Stromal cell of bone marrow (primary cell): Measurements from ENCODE around the gene NOL4L.

Experiments
- DNase-seq: peaks from one replicate; pipeline ENCODE4 v3.0.0-alpha.2; 2012; ENCODE audit warnings: low read depth

NOL4L gene, protein sequence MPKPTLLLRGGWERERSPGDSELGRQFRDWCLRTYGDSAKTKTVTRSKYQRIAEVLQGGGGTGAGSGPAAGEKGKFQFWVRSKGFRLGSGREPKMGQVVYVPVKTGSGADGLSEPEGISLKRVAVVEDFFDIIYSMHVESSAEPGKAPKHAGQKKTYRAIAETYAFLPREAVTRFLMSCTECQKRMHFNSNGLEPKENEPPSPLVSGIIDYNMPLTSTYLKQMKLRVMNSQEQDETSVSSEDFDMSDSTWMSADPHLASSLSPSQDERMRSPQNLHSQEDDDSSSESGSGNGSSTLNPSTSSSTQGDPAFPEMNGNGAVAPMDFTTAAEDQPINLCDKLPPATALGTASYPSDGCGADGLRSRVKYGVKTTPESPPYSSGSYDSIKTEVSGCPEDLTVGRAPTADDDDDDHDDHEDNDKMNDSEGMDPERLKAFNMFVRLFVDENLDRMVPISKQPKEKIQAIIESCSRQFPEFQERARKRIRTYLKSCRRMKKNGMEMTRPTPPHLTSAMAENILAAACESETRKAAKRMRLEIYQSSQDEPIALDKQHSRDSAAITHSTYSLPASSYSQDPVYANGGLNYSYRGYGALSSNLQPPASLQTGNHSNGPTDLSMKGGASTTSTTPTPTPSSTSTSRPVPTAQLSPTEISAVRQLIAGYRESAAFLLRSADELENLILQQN

DNA sequence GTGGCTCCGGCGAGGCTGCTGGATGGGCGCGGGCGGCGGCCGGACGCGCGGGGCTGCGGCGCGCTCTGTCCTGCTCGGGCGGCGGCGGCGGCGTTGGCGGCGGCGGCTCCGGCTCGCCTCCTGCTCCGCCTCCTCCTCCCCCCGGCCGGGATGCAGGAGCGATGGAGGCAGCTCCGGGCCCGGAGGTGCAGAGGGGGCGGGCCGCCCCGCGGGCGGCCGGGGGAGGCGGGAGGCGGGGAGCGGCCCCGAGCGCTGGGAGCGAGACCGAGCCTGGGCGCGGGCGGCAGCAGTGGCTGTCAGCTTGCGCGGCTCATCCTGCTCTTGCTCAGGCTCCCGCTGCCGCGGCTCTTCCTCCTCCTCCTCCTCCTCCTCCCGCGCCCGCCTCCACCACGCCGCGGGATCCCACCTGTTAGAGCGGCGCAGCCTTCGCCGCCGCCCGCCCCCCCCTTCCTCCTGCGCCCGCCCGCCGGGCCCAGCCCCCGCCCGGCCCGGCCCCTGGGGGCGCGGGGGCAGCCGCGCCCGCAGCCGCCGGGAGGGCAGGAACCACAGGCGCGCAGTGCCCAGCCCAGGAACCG lies at the start of gene NOL4L:
Gene NOL4L, minus strand, starts transcription at position 323 of the 575 bp plus-strand sequence. CDS start 443 bp downstream, outside the sequence.
- DNase-seq = no peak

DNA sequence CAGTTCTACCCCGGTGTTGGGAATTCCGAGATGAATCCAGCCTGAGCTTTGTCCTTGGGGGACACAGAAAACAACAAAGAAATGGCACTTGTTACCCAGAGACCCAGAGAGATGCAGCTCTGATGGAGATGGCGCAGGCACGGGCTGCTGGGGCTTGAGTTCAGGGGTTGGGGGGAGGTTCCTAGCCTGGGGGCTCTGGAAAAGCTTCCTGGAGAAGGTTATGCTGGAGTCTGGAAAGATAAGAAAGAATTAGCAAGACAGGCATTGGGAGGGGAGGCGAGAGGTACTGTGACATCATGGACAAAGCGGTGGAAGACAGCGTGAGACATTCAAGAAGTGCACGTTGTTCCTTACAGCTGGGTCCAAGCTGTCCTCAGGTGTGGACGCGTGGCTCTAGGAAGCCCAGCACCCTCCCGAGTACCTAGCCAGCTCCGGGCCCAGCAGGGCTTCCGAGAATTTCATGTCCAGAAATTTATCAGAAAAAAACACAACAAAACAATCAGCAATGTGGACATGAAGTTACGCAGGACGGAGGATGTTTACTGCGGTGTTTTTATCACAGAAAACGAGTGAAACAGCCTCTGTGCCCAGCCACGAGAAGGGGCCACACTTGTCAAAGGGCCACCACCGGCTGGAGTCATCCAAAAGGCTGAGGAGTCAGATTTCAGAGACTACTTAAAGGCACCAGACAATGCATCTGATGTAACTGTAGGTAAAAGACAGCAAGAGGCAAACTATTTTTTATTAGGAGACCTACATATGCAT lies 49.1 kb upstream of the NOL4L start:
- no peak for DNase-seq

GRCh38 chr20:32632461-32633354 lies 47.6 kb upstream of the NOL4L start:
- DNase-seq = no peak

DNA sequence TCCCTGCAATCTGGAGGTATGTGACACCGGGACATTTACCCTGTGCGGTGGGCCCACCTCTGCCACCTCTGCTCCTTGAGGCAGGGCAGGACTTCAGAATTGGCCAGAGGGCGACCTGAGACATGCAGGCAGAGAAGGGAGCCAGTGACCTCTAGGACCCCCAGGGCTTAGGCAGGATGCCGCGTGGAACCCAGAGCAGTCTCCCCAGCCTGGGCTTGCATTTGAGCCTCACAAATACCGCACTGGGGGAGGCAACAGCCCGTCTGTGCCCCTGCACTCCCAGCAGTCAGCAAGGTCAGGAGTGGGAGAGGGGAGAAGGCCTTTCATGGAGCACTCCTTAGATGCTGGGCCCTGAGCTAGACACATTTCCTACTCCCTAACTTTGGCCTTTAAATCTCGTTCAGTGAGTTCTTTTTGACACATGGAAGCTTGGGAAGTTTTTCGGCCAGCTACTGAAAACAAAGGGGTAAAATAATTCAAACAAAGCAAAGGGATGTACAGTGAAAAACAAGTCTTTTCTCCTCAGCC lies 46.9 kb upstream of the NOL4L start:
- no peak for DNase-seq

DNA sequence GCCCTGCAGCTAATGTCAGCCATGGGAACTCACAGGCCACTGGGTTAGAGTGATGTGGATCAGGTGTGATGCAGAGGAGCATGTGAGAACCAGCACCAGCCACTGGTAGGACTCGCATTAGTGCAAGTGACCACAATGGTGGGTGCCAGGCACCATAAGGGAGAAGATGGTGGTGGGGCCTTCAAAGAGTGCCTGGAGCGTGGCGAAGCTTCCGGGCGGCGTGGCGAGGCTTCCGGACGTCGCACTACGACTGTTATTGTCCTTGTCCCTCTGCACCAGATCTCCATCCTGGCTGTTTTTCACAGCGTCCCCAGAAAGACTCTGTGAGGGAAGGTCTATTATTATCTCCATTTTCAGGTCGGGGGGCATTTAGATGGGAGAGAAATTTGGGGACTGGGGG lies 44.7 kb upstream of the NOL4L start:
- DNase-seq = no peak

- no peak for DNase-seq
These were observed 43.9 kb upstream of the NOL4L start for GRCh38 chr20:32628960-32629530.

DNA sequence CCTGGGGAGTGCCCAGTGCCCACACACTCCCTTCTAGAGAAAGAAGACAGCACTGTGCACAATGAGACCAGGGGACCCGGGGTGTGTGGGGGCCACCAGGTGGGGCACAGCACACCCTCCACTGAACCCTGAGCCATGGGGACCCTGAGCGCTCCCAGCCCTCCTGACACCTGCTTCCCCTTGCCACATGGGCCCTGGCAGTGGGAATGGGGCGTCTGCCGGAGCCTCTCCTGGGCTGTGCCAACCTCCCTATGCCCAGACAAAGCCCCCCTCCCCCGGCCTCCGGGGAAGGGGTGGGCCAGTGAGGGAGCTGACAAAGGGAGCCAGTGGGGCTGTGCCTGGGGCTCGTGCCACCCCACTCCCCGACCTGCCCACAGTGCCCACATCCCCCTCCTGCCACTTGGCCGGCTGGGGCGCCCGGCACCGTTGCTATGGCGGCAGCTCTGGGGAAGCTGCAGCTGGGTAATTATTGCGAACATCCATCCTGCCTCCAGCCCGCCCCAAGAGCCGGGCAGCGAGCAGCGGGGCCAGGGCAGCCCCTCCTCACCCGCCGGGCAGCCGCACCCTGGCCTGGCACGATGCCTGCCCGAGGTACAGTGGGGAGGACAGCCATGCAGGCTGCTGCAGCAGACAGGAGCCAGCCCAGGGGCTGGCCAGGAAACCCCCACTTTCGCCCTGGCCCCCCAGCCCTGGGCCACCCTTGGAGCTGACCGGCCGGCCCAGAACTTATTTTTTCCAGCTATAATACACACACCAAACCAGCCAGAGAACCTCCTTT lies 41.9 kb upstream of the NOL4L start:
- no peak for DNase-seq

GRCh38 chr20:32626407-32626806 lies 41.3 kb upstream of the NOL4L start:
- DNase-seq = no peak

DNA sequence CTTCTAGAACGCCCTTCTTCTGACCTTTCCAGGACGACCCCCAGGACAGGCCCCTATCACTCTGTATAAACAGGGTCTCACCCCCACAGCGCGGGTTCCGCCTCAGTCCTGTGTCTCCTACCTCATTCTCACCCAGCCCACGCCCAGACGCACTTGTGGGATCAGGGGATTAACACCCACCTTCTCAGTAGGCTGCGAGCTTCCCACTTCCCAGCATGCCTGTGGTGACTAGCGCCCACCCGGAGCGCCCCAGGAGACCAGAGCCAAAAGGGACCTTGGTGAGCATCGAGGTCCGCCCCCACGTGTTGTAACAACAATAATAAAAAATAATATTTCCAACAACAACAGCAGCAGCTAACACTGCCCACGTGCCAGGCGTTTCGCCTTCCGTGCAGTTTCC lies 40.9 kb upstream of the NOL4L start:
- no peak for DNase-seq

DNA sequence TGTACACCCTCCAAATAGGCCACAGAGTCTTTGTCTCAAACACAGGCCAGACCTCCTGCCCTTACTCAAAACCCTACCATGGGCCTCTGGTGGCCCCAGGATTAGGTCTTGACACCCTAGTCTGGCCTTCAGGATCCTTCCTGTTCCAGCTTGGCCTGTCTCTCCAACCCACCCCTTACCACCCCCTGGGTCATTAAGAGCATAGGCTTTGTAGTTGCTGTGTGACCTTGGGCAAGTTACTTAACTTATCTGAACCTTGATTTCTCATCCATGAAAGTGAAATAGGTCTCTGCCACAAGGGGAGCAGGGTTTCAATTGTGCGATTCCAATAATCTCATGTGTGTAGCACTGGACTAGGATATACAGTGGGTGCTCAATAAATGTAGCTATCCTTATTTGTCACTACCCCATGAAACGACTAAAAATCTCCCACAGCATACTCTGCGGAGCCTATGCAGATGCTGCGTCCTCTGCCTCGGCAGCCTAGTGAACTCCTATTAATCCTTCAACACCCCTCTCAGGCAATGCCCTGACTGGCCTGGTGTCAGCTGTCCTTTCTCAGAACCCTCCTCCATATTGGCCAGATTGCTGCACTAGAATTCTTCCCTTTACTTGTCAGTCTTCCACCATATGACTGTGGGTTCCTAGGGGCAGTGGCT lies 39.7 kb upstream of the NOL4L start:
- DNase-seq = no peak

- no peak for DNase-seq
These were observed 38.6 kb upstream of the NOL4L start for GRCh38 chr20:32623667-32624157.

GRCh38 chr20:32622585-32623468 lies 37.7 kb upstream of the NOL4L start:
- no peak for DNase-seq

- DNase-seq = no peak
These were observed 36.9 kb upstream of the NOL4L start for GRCh38 chr20:32621891-32622584.

- no peak for DNase-seq
These were observed 36.1 kb upstream of the NOL4L start for GRCh38 chr20:32621071-32621890.

- no peak for DNase-seq
These were observed 34.5 kb upstream of the NOL4L start for GRCh38 chr20:32619586-32619985.

- DNase-seq = no peak
These were observed 29.6 kb upstream of the NOL4L start for GRCh38 chr20:32614772-32615171.

DNA sequence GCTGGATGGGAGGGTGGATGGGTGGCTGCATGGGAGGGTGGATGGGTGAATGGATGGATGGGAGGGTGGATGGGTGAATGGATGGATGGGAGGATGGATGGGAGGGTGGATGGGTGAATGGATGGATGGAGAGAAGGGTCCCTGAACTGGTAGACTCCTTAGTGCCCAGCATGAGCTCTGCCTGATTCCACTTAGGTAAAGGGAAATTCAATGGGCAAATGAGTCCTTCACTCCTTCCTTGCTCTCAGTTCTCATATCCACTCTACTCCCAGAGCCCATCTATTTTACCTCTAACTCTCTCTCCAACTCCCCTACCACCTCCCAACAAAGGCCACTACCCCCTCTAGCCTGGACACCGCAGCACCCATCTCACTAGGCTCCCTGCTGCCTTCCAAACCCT lies 29.2 kb upstream of the NOL4L start:
- DNase-seq = no peak
